ENCODE measurements around the gene CYB561.

CYB561 gene

DNA sequence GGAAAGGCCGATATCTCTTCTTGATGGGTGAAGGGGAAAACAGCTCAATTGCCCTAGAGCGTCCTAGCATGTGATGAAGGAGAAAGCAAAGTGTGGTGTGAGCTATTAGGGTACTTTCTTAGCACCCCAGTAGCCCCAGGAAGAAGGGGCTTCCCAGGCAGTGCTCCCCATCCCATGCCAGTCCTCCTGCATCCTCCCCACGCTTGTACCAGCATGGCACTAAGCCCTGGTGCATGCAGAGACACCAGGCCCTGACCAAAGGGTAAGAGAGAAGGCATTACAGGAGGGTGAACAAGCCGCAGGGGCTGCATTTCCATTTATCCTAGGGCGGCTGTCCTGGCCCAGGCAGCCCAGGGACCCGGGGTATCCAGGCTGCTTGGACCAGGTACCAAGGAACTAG is 3.1 kb downstream of the CYB561 start:
- TF ChIP-seq, protein P1, sequence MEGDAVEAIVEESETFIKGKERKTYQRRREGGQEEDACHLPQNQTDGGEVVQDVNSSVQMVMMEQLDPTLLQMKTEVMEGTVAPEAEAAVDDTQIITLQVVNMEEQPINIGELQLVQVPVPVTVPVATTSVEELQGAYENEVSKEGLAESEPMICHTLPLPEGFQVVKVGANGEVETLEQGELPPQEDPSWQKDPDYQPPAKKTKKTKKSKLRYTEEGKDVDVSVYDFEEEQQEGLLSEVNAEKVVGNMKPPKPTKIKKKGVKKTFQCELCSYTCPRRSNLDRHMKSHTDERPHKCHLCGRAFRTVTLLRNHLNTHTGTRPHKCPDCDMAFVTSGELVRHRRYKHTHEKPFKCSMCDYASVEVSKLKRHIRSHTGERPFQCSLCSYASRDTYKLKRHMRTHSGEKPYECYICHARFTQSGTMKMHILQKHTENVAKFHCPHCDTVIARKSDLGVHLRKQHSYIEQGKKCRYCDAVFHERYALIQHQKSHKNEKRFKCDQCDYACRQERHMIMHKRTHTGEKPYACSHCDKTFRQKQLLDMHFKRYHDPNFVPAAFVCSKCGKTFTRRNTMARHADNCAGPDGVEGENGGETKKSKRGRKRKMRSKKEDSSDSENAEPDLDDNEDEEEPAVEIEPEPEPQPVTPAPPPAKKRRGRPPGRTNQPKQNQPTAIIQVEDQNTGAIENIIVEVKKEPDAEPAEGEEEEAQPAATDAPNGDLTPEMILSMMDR (IDR thresholded peaks at IDR 0.05; ENCODE audit: insufficient read depth, low read depth, low read length, missing control alignments) = no peak
- no peak overlapping the region for H3K4me3 ChIP-seq (ENCODE audit: low read depth, low read length)
- no peak for DNase-seq (ENCODE audit: low read depth)

DNA sequence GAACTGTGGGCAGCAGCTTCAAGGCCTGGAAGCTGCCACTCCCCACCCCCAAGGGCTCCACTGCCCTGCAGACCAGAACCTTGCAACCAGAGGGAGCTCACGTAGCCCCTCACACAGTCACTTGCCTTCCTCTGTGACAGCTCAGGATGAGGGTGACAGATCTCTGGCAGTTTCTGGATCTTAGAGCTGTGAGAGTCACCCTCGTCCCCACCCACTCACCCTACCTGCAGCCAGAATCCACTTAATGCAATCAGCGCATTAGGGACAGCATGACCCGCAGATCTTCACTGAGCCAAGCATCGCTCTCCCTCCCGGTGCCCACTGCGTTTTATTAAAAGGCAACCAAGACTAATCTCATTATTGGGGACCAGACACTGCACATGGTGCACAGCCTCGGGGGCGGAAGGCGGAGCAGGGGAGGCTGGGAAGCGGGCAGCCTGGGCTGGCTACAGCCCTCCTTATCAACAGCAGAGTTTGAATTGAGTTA is 3.5 kb downstream of the CYB561 start:
- peak; percentile 31 for DNase-seq (ENCODE audit: low read depth)
- H3K4me3 ChIP-seq (ENCODE audit: low read depth, low read length) = no peak overlapping the region
- TF ChIP-seq, protein P1 (IDR thresholded peaks at IDR 0.05; ENCODE audit: insufficient read depth, low read depth, low read length, missing control alignments) = no peak

DNA sequence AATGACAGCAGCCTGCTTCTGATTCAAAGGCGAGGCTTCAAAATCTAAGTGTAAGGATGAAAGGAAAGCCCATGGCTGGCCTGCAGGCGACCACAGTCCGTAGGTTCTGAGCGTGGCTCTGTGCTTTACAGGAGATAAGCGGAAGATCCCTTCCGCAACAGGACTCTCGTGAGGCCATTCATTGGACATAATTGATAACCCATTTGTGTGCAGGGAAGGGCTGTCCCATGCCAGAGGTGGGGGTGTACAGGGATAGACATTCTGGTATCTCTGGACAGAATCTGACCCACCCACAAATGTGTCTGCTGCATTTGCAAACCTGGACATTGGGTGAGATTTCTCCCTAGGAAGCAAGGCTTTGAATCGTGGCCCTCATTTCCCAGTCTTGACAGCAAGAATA is 4.0 kb downstream of the CYB561 start:
- TF ChIP-seq, protein P1 (IDR thresholded peaks at IDR 0.05; ENCODE audit: insufficient read depth, low read depth, low read length, missing control alignments) = no peak
- H3K4me3 ChIP-seq (ENCODE audit: low read depth, low read length) = no peak overlapping the region
- no peak for DNase-seq (ENCODE audit: low read depth)

DNA sequence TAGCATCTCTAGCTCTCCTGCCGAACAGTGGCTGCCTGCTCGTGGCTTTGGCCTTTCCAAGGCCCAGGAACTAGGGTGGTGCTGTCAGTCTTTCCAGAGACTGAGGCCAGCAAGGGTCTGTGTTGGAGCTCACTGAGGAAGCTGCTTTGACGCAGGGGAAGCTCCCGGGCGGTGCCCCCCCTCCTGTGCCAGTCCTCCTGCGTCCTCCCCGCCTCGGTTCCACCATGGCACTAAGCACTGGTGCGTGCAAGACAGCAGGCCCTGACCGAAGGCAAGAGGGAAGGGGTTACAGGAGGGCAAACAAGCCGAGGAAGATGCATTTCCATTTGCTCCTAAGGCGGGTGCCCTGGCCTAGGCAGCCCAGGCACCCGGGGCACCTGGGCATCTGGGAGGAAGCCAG is 4.5 kb downstream of the CYB561 start:
- no peak for DNase-seq (ENCODE audit: low read depth)
- TF ChIP-seq, protein P1 (IDR thresholded peaks at IDR 0.05; ENCODE audit: insufficient read depth, low read depth, low read length, missing control alignments) = no peak
- no peak overlapping the region for H3K4me3 ChIP-seq (ENCODE audit: low read depth, low read length)

DNA sequence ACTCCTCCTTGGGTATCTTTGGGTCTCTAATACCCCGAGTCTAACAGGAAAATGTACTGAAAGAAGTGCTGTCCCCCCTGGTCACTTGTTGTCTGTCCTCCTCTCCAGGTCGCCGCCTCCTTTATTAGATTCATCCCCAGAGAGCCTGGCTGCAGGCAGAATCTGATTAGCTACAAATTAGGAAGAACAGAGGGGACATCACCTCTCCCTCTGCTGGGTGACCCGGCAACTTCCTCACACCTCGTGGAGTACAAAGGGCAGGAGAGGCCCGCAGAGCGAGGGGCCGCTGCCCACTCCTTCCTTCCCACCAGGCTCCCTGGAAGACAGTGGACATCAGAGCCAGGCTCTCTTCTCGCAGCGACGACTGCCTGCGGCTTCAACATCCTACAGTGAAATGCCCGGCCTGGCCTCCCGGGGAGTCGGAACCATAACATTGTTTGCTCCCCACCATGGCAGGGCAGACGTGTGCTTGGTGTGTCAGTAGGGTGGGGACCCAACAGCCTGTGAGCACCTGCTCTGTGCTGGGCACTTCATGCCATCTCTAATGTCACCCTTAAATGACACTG is 5.3 kb downstream of the CYB561 start:
- TF ChIP-seq, protein P1 (IDR thresholded peaks at IDR 0.05; ENCODE audit: insufficient read depth, low read depth, low read length, missing control alignments) = no peak
- no peak for DNase-seq (ENCODE audit: low read depth)

DNA sequence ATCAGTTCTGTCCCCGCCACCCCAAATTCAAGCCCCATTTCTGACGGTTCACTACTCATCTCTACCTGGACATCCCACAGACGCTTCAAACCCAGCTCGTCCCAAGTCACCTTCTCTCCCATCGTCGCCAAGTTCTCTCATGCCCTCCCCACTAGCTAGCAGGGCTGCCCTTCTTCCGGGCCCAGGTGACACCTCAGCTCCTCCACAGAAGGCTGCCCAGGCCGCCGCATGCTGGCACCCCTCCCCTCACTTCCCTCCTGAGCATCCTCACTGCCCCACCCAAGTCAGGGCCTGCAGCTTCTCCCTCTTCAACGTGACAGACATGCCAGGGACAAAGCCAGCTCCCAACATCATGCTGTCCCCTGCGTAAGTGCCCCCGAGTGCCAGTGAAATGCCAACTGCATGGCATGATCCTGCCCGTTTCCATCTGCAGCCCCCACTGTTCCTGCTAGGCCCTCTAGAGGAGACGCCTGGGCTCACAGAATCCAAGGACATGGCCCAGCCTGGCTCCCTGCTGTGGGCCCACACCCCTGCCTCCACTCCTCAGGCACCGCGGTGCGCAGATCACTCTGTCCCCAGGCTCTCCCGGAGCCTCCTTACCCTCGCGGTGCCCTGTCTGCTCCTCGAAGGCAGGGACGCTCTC is 5.9 kb downstream of the CYB561 start:
- no peak overlapping the region for H3K4me3 ChIP-seq (ENCODE audit: low read depth, low read length)
- TF ChIP-seq, protein P1 (IDR thresholded peaks at IDR 0.05; ENCODE audit: insufficient read depth, low read depth, low read length, missing control alignments) = no peak
- no peak for DNase-seq (ENCODE audit: low read depth)

More for the DNA sequence above, 5.3 kb downstream of the CYB561 start:
- H3K4me3 ChIP-seq (ENCODE audit: low read depth, low read length) = no peak overlapping the region
